A673 (cell line): Measurements from ENCODE around the gene CFAP90.

Experiments used
- CTCF ChIP-seq: fragments of 300-800, 200-600 bp; sonication (generic); conservative IDR thresholded peaks from 2 replicates; pipeline ENCODE4 v1.5.1; 2017; ENCODE audit warnings: low read depth, mild to moderate bottlenecking, antibody characterized with exemption, low read length, moderate library complexity, mixed read lengths
- EZH2 ChIP-seq: fragments of 200-600 bp; sonication (generic); IDR thresholded peaks from 2 replicates; pipeline ENCODE4 v1.6.1; 2017; ENCODE audit warnings: borderline replicate concordance, low read depth, mild to moderate bottlenecking, mixed read lengths, antibody characterized with exemption, low read length; ENCODE audit not compliant: poor library complexity, severe bottlenecking

GRCh38 chr5:7845557-7845956 lies 5.4 kb downstream of the CFAP90 start:
- no peak for TF ChIP-seq CTCF
- no peak for TF ChIP-seq EZH2
